IPS-18a (cell line): ENCODE measurements around the gene JAKMIP1.

Source experiments
- H3K27ac ChIP-seq: one replicate; pipeline ENCODE4 v1.5.1; 2013; ENCODE audit warnings: low read length
- H3K27me3 ChIP-seq: one replicate; pipeline ENCODE4 v1.6.1; 2013; ENCODE audit warnings: mild to moderate bottlenecking, low read length; ENCODE audit not compliant: control insufficient read depth, insufficient read depth
- H3K36me3 ChIP-seq: one replicate; pipeline ENCODE4 v1.6.1; 2013; ENCODE audit warnings: low read depth, low read length; ENCODE audit not compliant: control insufficient read depth
- H3K4me1 ChIP-seq: one replicate; pipeline ENCODE4 v1.6.1; 2013; ENCODE audit warnings: low read depth, low read length; ENCODE audit not compliant: control insufficient read depth
- H3K4me3 ChIP-seq: one replicate; pipeline ENCODE4 v1.5.1; 2013; ENCODE audit warnings: low read length
- H3K9ac ChIP-seq: one replicate; pipeline ENCODE4 v1.6.1; 2013; ENCODE audit warnings: mild to moderate bottlenecking, low read length, moderate library complexity
- H3K9me3 ChIP-seq: one replicate; pipeline ENCODE4 v1.6.1; 2013; ENCODE audit warnings: low read depth, low read length; ENCODE audit not compliant: control insufficient read depth

The JAKMIP1 gene

DNA sequence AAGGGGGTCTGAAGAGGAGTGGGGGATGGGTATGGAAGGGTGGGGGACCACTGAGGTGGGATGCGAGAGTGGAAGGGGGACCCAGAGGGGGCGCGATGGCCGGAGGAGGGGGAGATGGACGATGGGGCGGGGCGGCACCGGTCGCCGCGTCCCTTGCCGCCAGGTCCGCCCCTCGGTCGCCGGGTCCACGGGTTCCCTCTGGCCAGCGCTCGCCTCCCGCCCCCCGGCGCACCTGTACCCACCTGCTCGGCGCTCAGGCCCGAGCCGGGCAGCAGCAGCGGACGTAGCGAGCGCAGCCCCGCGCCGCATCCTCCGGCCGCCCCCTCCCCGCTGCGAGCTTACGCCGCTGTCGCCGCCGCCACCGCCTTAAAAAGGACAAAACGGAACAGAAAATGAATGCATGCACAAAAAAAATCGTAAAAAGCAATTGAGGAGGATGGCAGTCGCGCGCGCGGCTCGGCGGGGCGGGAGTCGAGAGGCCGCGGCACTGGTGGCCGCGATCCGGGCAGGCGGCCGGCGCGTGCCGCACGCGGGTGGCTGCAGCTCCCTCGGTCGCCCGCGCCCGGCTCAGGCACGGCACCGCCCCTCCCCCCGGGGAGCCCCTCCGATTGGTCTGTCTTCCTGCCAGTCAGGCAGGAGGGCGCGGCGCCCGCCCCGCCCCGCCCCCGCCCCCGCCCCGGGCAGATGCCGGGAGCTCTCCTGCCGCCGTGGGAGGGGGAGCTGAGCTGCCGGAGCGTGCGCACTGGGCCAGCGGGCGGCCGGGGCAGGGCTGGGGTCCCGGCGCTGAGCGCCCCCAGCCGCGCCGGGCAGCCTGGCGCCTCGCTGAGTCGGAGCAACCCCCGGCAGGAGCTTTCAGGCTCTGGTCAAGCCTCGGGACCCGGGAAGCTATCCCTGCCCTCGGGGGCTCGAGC lies at the start of gene JAKMIP1:
TSS of gene JAKMIP1 (minus strand) at position 539 of the 911 bp plus-strand sequence. CDS start 87,699 bp downstream, outside the sequence.
- no peaks in the 10 kb centered on the region for H3K9me3 ChIP-seq
- no peak within 1 kb of the TSS for H3K9ac ChIP-seq

DNA sequence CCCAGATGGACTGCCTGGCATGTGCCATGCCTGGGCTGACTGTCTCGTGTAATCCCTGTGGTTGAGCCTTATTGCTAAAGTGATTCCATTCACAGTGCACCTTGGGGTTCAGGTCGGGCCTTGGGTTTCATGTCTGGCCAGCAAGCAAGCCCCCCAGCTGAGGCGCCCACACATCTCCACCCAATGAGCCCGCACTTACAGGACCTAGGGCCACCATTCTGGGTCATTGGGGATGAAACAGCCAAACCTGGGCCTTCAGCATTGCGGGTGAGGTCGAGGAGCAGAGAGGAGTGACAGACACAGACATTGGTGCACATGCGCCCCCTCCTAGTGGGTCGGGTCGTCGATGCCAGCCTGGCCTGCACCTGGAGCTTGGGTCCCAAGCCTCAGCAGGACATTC lies 48.0 kb upstream of the JAKMIP1 start:
- no peak overlapping the region for H3K9ac ChIP-seq
- H3K36me3 ChIP-seq = no peaks in the 10 kb centered on the region
- H3K4me3 ChIP-seq = no peak overlapping the region
- no peak overlapping the region for H3K27ac ChIP-seq
- peaks cover 12% of the 10 kb centered on the region for H3K4me1 ChIP-seq
- no peaks in the 10 kb centered on the region for H3K9me3 ChIP-seq
- H3K27me3 ChIP-seq = peaks cover 6% of the 10 kb centered on the region

More for the DNA sequence above, at the start of gene JAKMIP1:
- Histone ChIP-seq H3K4me1 (peaks cover 14% of the 10 kb centered on the region), H3K27me3 (peaks cover 31% of the 10 kb centered on the region), H3K4me3 (peak within 1 kb of the TSS; percentile 63), H3K27ac (no peak within 1 kb of the TSS), H3K36me3 (no peaks in the 10 kb centered on the region)

DNA sequence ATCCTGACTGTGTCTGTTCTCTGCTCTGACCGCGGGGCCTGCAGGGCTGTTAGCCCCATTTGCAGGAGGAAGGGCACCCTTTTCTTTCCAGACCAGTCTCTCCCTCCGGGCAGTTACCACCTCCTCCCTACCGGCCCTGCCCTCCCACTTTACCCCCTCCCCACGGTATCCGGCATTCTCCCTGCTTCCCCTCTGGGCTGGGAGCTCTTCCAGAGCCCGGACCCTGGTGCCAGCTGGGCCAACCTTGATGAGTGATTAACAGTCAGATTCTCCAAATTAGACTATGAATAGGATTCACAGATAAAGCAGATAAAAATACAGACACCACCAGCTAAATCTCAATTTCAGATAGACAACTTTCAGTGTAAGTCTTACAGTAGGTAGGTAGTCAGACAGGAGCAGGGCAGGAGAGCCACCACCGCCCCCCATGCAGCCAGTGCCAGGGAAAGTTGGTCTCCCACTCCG lies 45.9 kb upstream of the JAKMIP1 start:
- no peaks in the 10 kb centered on the region for H3K9me3 ChIP-seq
- H3K4me1 ChIP-seq = peaks cover 12% of the 10 kb centered on the region
- no peak overlapping the region for H3K9ac ChIP-seq
- H3K36me3 ChIP-seq = no peaks in the 10 kb centered on the region
- H3K27me3 ChIP-seq = peaks cover 6% of the 10 kb centered on the region
- H3K27ac ChIP-seq = no peak overlapping the region
- peak overlapping the region; percentile 46 for H3K4me3 ChIP-seq

DNA sequence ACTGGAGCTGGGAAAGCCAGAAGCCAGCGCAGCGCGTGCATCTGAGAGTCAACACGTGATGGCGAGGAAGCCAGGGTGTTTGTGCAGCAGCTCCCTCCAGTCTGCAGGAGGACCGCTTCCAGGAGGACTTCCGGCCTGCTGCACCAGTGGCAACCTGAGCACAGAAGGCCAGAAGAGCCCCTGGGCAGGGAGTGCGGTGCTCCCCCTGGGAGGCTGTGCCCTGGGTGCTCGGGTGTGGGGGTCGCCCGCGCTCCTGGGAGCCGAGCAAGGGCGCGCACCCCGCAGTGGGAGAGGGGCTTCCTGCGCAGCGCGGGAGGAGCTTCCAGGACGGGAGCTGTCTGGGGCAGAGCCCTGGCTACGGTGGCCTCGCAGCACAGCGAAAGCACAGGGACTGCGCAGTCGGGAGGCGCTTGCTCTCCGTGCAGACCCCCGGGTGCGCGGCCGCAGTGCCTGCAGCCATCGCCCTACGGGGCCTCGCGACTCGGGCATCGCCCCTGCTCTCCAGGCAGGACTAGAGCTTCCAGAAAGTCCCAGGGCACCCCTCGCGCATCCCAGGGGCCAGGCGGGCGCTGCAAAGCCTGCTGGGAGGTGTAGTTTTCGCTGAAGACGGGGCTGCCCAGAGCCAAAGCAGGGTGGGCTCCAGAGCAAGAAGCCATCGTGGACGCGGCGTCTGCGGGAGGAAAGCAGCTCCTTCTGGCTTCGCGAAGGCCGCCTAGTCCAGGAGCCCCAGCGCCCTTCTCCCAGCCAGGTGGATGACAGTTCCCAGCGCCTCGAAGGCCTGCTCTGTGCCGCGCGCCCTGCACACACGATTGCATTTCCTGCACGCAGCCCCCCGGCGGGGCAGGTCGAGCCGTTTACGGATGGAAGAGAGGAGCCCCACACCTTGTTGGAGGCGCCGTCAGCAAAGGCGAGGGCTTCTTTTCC lies 45.2 kb upstream of the JAKMIP1 start:
- peaks cover 6% of the 10 kb centered on the region for H3K27me3 ChIP-seq
- no peak overlapping the region for H3K9ac ChIP-seq
- H3K4me1 ChIP-seq = peaks cover 11% of the 10 kb centered on the region
- peak overlapping the region; percentile 46 for H3K4me3 ChIP-seq
- H3K9me3 ChIP-seq = no peaks in the 10 kb centered on the region
- no peaks in the 10 kb centered on the region for H3K36me3 ChIP-seq
- H3K27ac ChIP-seq = no peak overlapping the region

DNA sequence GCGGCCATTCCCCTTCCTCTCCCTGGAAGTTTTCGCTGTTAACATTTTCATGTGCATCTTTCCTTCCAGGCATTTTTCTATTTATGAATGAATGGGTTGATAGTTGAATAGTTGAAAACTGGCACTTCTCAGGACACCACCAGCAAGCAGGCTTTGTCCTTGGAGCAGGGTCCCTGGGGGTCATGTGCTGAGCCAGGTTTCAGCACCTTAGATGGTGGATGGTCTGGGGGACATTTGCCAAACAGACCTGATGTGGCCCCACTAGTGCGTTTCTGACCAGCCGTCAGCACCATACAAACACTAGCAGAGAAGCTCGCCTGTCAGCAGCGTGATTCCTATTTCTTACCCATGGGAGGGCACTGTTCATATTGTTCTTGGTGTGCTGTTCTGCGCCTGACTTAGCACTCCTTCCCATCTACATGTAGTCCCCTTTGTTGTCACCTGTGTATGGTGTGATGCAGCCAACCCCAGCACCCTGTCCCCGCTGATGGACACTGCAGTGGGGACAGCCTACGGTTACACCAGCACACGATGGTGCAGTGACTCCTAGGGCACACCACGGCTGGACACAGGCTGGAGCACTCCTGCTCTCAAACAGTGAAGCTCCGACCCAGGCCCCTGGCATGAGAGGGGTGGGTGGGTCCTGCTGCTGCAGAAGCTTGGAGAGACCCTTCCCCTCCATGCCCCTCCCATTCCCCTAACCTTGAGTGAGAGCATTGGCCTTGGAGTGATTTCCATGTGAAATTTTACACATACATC lies 42.1 kb upstream of the JAKMIP1 start:
- H3K36me3 ChIP-seq = no peaks in the 10 kb centered on the region
- no peak overlapping the region for H3K4me3 ChIP-seq
- H3K27ac ChIP-seq = no peak overlapping the region
- peaks cover 6% of the 10 kb centered on the region for H3K27me3 ChIP-seq
- no peaks in the 10 kb centered on the region for H3K9me3 ChIP-seq
- no peak overlapping the region for H3K9ac ChIP-seq
- no peaks in the 10 kb centered on the region for H3K4me1 ChIP-seq

DNA sequence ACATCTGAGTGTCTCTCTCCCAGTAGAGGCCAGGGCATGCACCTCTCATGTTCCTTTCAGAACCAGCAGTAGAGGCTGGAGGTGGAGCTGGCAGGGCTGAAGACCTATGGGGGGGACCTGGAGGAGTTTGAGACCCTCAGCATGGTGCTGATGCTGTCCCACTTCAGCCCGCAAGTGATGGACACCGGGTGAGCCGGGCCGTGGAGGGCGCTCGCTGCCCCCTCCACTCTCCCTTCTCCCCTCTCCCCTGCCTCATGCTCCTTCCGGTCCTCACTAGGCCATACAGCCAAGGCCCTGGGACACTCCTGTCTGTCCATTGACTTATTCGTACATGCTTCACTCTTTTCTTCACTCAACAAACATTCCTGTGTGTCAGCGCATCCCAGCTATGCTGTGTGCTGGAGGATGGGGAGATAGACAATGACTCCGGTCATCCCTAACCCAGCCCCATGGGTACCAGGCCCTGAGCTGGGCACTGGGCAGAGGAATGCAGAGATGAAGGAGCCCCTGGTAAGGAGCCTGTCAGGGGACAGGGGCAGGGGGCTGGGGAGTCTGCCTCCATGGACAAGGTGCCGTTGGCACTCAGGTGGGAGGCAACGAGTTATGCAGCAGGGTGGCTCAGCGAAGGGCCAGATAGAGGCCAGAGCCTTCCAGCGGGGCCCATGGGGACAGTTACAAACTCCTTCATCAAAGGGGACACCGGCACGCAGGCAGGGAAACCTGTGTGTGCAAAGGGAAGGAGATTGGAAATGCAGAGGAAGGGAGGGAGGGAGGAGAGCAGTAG lies 40.9 kb upstream of the JAKMIP1 start:
- peaks cover 6% of the 10 kb centered on the region for H3K27me3 ChIP-seq
- no peak overlapping the region for H3K27ac ChIP-seq
- H3K9ac ChIP-seq = no peak overlapping the region
- H3K4me3 ChIP-seq = no peak overlapping the region
- H3K4me1 ChIP-seq = no peaks in the 10 kb centered on the region
- no peaks in the 10 kb centered on the region for H3K36me3 ChIP-seq
- no peaks in the 10 kb centered on the region for H3K9me3 ChIP-seq

DNA sequence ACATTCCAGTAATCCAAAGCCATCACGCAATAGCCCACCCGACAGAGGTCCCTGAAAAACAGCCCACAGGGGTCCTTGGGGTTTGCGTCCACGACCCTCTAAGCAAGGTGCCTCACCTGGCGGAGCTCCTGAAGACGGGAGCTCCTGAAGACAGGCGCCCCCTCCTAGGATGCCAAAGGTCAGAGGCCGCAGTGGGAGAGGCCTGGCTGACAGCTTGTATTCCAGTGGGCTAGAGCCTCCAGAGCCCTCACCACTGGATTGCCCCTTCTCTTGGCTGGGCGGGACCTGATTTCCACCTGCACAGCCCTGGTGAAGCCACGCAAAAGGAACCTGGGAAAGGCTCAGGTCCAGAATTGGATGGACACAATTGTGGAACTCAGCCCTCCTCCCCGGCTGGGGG lies 39.6 kb upstream of the JAKMIP1 start:
- Histone ChIP-seq H3K4me3 (no peak overlapping the region), H3K27me3 (peaks cover 5% of the 10 kb centered on the region), H3K27ac (no peak overlapping the region), H3K4me1 (no peaks in the 10 kb centered on the region), H3K9ac (no peak overlapping the region), H3K9me3 (no peaks in the 10 kb centered on the region), H3K36me3 (no peaks in the 10 kb centered on the region)

DNA sequence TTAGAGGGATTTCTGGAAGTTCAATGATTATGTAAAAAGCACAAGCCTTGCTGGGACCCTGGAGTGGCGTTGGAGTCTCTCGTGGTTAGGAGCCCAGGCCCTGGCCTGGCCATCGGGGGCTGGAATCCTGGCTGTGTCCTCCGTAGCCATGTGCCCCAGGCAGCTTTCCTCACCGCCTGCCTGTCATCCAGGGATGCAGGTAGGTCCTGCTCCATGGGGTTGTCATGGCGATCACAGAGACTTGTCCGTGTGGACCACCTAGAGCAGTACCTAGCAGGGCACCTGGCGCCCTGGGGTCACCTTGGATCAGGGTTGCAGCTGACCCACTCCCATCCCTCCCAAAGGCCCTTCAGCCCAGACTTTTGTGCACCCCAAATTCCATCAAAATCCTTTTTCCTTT lies 39.1 kb upstream of the JAKMIP1 start:
- H3K27me3 ChIP-seq = peaks cover under 1% of the 10 kb centered on the region
- H3K4me3 ChIP-seq = no peak overlapping the region
- no peaks in the 10 kb centered on the region for H3K9me3 ChIP-seq
- H3K36me3 ChIP-seq = no peaks in the 10 kb centered on the region
- no peak overlapping the region for H3K27ac ChIP-seq
- no peaks in the 10 kb centered on the region for H3K4me1 ChIP-seq
- H3K9ac ChIP-seq = no peak overlapping the region

DNA sequence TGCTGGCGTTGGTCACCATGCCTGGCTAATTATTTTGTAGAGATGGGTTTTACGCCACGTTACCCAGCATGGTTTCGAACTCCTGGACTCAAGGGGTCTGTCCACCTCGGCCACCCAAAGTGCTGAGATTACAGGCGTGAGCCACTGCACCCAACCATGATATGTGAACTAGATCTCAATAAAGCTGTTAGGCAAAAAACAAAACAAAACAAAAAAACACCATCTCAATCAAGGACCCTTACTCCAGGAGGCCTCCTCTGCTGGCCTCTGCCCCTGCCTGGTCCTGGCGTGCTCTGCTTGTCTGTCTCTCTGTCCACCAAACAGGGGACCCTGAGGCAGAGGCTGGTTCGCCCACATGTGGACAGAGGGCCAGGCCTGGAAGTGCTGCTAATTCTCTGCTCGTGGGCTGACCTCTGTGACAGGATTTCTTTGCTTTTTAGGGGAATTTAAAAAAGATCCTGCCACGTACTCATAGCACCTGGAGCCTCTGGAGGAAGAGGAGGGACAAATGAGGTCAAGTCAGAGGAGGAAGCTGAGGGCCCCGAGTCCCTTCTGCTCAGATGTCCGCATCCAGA lies 36.6 kb upstream of the JAKMIP1 start:
- Histone ChIP-seq H3K27ac (no peak overlapping the region), H3K4me1 (no peaks in the 10 kb centered on the region)

DNA sequence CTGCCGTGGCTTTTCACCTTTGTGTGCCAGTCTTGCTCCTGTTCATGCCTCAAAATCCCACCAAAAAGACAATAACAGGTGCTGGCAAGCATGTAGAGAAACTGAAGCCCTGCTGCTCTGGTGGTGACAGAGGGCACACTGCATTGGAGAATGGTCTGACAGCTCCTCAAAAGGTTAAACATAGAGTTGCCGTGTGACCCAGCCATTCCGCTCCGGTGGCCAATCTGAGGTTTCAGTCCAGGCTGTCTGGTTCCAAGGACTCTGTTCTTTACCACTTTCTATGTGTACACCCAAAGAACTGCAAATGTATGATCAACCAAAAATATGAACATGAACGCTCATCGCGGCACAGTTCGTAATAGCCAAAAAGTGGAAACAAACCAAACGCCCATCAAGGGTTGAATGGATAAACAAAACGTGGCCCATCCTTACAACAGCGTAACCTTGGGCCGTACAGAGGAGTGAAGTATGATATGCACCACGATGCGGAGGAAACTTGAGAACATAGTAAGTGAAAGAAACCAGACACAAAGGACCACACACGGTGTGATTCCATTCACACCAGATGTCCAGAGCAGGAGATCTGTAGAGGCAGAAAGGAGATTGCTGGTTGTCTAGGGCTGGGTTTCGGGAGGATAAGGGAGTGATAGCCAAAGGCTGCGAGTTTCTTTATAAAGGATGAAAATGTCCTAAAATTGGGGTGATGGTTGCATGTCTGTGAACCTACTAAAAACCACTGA lies 35.7 kb upstream of the JAKMIP1 start:
- no peaks in the 10 kb centered on the region for H3K27me3 ChIP-seq

More for the DNA sequence above, 36.6 kb upstream of the JAKMIP1 start:
- Histone ChIP-seq H3K27me3 (no peaks in the 10 kb centered on the region), H3K4me3 (no peak overlapping the region), H3K36me3 (no peaks in the 10 kb centered on the region), H3K9ac (no peak overlapping the region), H3K9me3 (no peaks in the 10 kb centered on the region)

More for the DNA sequence above, 35.7 kb upstream of the JAKMIP1 start:
- no peaks in the 10 kb centered on the region for H3K4me1 ChIP-seq
- no peak overlapping the region for H3K27ac ChIP-seq
- H3K36me3 ChIP-seq = no peaks in the 10 kb centered on the region
- H3K4me3 ChIP-seq = no peak overlapping the region
- H3K9ac ChIP-seq = no peak overlapping the region
- H3K9me3 ChIP-seq = no peaks in the 10 kb centered on the region
